GOT3 (cell line): ENCODE measurements around the gene SYNDIG1L.

Source experiments
- DNase-seq: peaks from one replicate; lab custom pipeline; 2025; ENCODE audit warnings: mixed read lengths; lab: John Stamatoyannopoulos, UW

The SYNDIG1L gene

GRCh38 chr14:74429221-74429691 is 3.2 kb upstream of the SYNDIG1L start:
- DNase-seq: no peak

GRCh38 chr14:74427651-74428050 is 1.6 kb upstream of the SYNDIG1L start:
- no peak for DNase-seq

- DNase-seq: no peak
These were observed 347 bp downstream of the SYNDIG1L start for GRCh38 chr14:74425525-74426201.

- no peak for DNase-seq
These were observed 1.4 kb downstream of the SYNDIG1L start for GRCh38 chr14:74424606-74425005.

- no peak for DNase-seq
These were observed 2.8 kb downstream of the SYNDIG1L start for GRCh38 chr14:74423246-74423645.

GRCh38 chr14:74421981-74422380 is 4.0 kb downstream of the SYNDIG1L start:
- no peak for DNase-seq

- DNase-seq: no peak
These were observed 6.9 kb downstream of the SYNDIG1L start for GRCh38 chr14:74419086-74419485.

GRCh38 chr14:74418031-74418430 is 8.0 kb downstream of the SYNDIG1L start:
- no peak for DNase-seq

GRCh38 chr14:74417611-74418010 is 8.4 kb downstream of the SYNDIG1L start:
- no peak for DNase-seq

- no peak for DNase-seq
These were observed 8.8 kb downstream of the SYNDIG1L start for GRCh38 chr14:74417201-74417600.

GRCh38 chr14:74415115-74415437 is 10.9 kb downstream of the SYNDIG1L start:
- DNase-seq: no peak

GRCh38 chr14:74414403-74415114 is 11.5 kb downstream of the SYNDIG1L start:
- DNase-seq: no peak

- DNase-seq: no peak
These were observed 12.4 kb downstream of the SYNDIG1L start for GRCh38 chr14:74413627-74414026.

- DNase-seq: no peak
These were observed 13.3 kb downstream of the SYNDIG1L start for GRCh38 chr14:74412753-74413152.

GRCh38 chr14:74411671-74412070 is 14.3 kb downstream of the SYNDIG1L start:
- DNase-seq: no peak

- no peak for DNase-seq
These were observed 16.6 kb downstream of the SYNDIG1L start for GRCh38 chr14:74409441-74409840.

GRCh38 chr14:74408870-74409269 is 17.1 kb downstream of the SYNDIG1L start:
- no peak for DNase-seq

GRCh38 chr14:74407801-74408154 is 18.2 kb downstream of the SYNDIG1L start:
- no peak for DNase-seq

GRCh38 chr14:74407021-74407800 is 18.8 kb downstream of the SYNDIG1L start:
- DNase-seq: no peak

GRCh38 chr14:74405663-74406062 is 20.3 kb downstream of the SYNDIG1L start:
- DNase-seq: no peak

GRCh38 chr14:74404435-74404834 is 21.6 kb downstream of the SYNDIG1L start:
- no peak for DNase-seq

- no peak for DNase-seq
These were observed 22.2 kb downstream of the SYNDIG1L start for GRCh38 chr14:74403619-74404417.
